HG03280 (cell line): ENCODE results near the gene RETSAT.

ENCODE experiments used
- ATAC-seq: cut with Tn5 transposase; IDR thresholded peaks from one replicate; pipeline ENCODE4 v1.9.1; 2021; ENCODE audit warnings: mild to moderate bottlenecking, moderate library complexity; ENCODE audit not compliant: unreplicated experiment

Gene RETSAT

GRCh38 chr2:85309699-85310321 is 44.5 kb downstream of the RETSAT start:
- no peak for ATAC-seq

- ATAC-seq: no peak
Measured at GRCh38 chr2:85308896-85309555, 45.3 kb downstream of the RETSAT start.

- no peak for ATAC-seq
Measured at GRCh38 chr2:85308201-85308600, 46.1 kb downstream of the RETSAT start.

- ATAC-seq: no peak
Measured at GRCh38 chr2:85307527-85307897, 46.8 kb downstream of the RETSAT start.

- ATAC-seq: no peak
Measured at GRCh38 chr2:85303780-85304531, 50.4 kb downstream of the RETSAT start.

- no peak for ATAC-seq
Measured at GRCh38 chr2:85302121-85302520, 52.2 kb downstream of the RETSAT start.
